OCI-LY7 (cell line): ENCODE results near the gene PPM1A. TPM values are rescaled to one million over a fixed set of nuclear protein-coding genes. Genes with fewer than 3 reads are reported as not detected.
A peak's percentile ranks its signal among the peaks of the same experiment; 100 is the strongest.

Experiments used
- BruUV-seq: library from RNA; stranded (reverse); fragments of 400-500 nt; replicated peaks from 2 replicates; lab custom pipeline; 2021; lab: Mats Ljungman, UMichigan
- CTCF ChIA-PET: fragments of 300-600 bp; sonication (Branson Sonifier 250); formaldehyde crosslinking; loops from one replicate; lab custom pipeline; 2022; ENCODE audit warnings: antibody characterized with exemption; ENCODE audit not compliant: unreplicated experiment; lab: Charles Lee
- POLR2A ChIA-PET: fragments of 300-600 bp; sonication (Branson Sonifier 250); formaldehyde crosslinking; loops from one replicate; lab custom pipeline; 2022; ENCODE audit warnings: antibody characterized with exemption; lab: Charles Lee
- DNase-seq: peaks from one replicate; pipeline ENCODE4 v3.0.0-alpha.2; 2015; ENCODE audit warnings: low spot score
- H2AFZ ChIP-seq: fragments of 200-600 bp; sonication (generic), shearing (Covaris generic); 2 replicates; pipeline ENCODE4 v1.6.1; 2014; ENCODE audit warnings: mild to moderate bottlenecking, antibody characterized with exemption, low read length, moderate library complexity
- H3K27ac ChIP-seq: fragments of 200-600 bp; sonication (generic); 2 replicates; pipeline ENCODE4 v1.5.1; 2014; ENCODE audit warnings: mixed run types, low read depth, mild to moderate bottlenecking, moderate library complexity, low read length, inconsistent platforms; ENCODE audit not compliant: poor library complexity, severe bottlenecking
- H3K36me3 ChIP-seq: fragments of 200-600 bp; sonication (generic); 2 replicates; pipeline ENCODE4 v1.6.1; 2014; ENCODE audit warnings: mild to moderate bottlenecking, antibody characterized with exemption, low read length, moderate library complexity, mixed read lengths; ENCODE audit not compliant: insufficient read depth
- H3K4me1 ChIP-seq: fragments of 200-600 bp; sonication (generic); 2 replicates; pipeline ENCODE4 v1.5.1; 2014; ENCODE audit warnings: mild to moderate bottlenecking, low read length; ENCODE audit not compliant: insufficient read depth, poor library complexity, severe bottlenecking
- H3K4me2 ChIP-seq: fragments of 200-600 bp; sonication (generic); 2 replicates; pipeline ENCODE4 v1.6.1; 2014; ENCODE audit warnings: mild to moderate bottlenecking, low read length
- H3K4me3 ChIP-seq: fragments of 200-600 bp; sonication (generic); 2 replicates; pipeline ENCODE4 v1.5.1; 2014; ENCODE audit warnings: mild to moderate bottlenecking, low read depth, low read length; ENCODE audit not compliant: poor library complexity, severe bottlenecking
- H3K79me2 ChIP-seq: fragments of 200-600 bp; sonication (generic); 2 replicates; pipeline ENCODE4 v1.6.1; 2016; ENCODE audit warnings: low read depth, mild to moderate bottlenecking, low read length, moderate library complexity, mixed read lengths; ENCODE audit not compliant: insufficient read depth
- H3K9me2 ChIP-seq: fragments of 200-600 bp; sonication (generic); 2 replicates; pipeline ENCODE4 v1.6.1; 2016; ENCODE audit warnings: mild to moderate bottlenecking, low read length, mixed read lengths; ENCODE audit not compliant: insufficient read depth
- H3K9me3 ChIP-seq: fragments of 200-600 bp; sonication (generic); 2 replicates; pipeline ENCODE4 v1.6.1; 2014; ENCODE audit warnings: mild to moderate bottlenecking, mixed run types, low read length, mixed read lengths
- H4K20me1 ChIP-seq: fragments of 200-600 bp; sonication (generic); 2 replicates; pipeline ENCODE4 v1.6.1; 2014; ENCODE audit warnings: mild to moderate bottlenecking, antibody characterized with exemption, low read length, moderate library complexity, mixed read lengths; ENCODE audit not compliant: insufficient read depth
- CTCF ChIP-seq: fragments of 200-600 bp; sonication (generic); conservative IDR thresholded peaks from 2 replicates; pipeline ENCODE4 v1.5.1; 2014; ENCODE audit warnings: mild to moderate bottlenecking, antibody characterized with exemption, low read length, moderate library complexity, mixed read lengths
- EZH2phosphoT487 ChIP-seq: fragments of 200-600 bp; sonication (generic); IDR thresholded peaks from 2 replicates; pipeline ENCODE4 v1.6.1; 2018; ENCODE audit warnings: low read depth, borderline replicate concordance, mild to moderate bottlenecking, mixed run types, antibody characterized with exemption, low read length, moderate library complexity, mixed read lengths
- intact Hi-C: fragments of 100-400 bp; cut with micrococcal nuclease; formaldehyde crosslinking; loops from one replicate; pipeline ENCODE4 v1.10.0; 2022; ENCODE audit not compliant: unreplicated experiment
- total RNA-seq, 2 experiments: library from RNA; depleted of rRNA in 1 of 2; stranded (reverse); fragments of >200 nt in 1 of 2; shearing (Covaris generic) in 1 of 2; gene quantifications; 2 replicates each; pipeline ENCODE4 v1.2.3, GENCODE V29; 2014 to 2022

Gene PPM1A
- total RNA-seq, 2 experiments from 2014 or later, result 25.4 to 75.1 TPM

- Histone ChIP-seq H3K36me3 (no peaks in the 10 kb centered on the region), H3K9me3 (no peaks in the 10 kb centered on the region), H3K4me3 (no peak overlapping the region), H3K4me2 (no peak overlapping the region), H2AFZ (peak overlapping the region; percentile 35; the same call in 1 of the 2 replicates), H3K79me2 (no peaks in the 10 kb centered on the region), H3K27ac (no peak overlapping the region), H4K20me1 (no peaks in the 10 kb centered on the region), H3K9me2 (no peaks in the 10 kb centered on the region), H3K4me1 (peaks cover 15% of the 10 kb centered on the region)
- no peak for DNase-seq
- BruUV-seq, result no TSS peak
- intact Hi-C loops, result no loop called here
- TF ChIP-seq CTCF (no peak), EZH2phosphoT487 (no peak)
- ChIA-PET CTCF (no interaction called here), POLR2A (interaction anchor here (1.0 to 3.3 kb wide), 5 partner anchors 9 to 38 kb away, joined by 3 to 17 read pairs (median 4); no protein-coding TSS in a partner anchor)
Measured at GRCh38 chr14:60215520-60216420, 33.3 kb upstream of the PPM1A start.

GRCh38 chr14:60217713-60218112 lies 31.3 kb upstream of the PPM1A start:
- CTCF ChIA-PET, result no interaction called here
- H3K36me3 ChIP-seq, result no peaks in the 10 kb centered on the region
- POLR2A ChIA-PET, result interaction anchor here (0.5 to 0.6 kb wide), 2 partner anchors 14 to 51 kb away, joined by 3 to 4 read pairs; no protein-coding TSS in a partner anchor
- BruUV-seq, result no TSS peak
- no peaks in the 10 kb centered on the region for H3K9me2 ChIP-seq
- H3K27ac ChIP-seq, result no peak overlapping the region
- no peaks in the 10 kb centered on the region for H4K20me1 ChIP-seq
- no peaks in the 10 kb centered on the region for H3K9me3 ChIP-seq
- H3K79me2 ChIP-seq, result no peaks in the 10 kb centered on the region
- no peak for DNase-seq
- intact Hi-C loops, result no loop called here
- peaks cover 3% of the 10 kb centered on the region for H3K4me1 ChIP-seq
- TF ChIP-seq CTCF (no peak), EZH2phosphoT487 (no peak)
- H3K4me3 ChIP-seq, result no peak overlapping the region
- H2AFZ ChIP-seq, result no peak overlapping the region
- no peak overlapping the region for H3K4me2 ChIP-seq
